ENCODE results near the gene ABCB6. TPM values are rescaled to one million over a fixed set of nuclear protein-coding genes. Genes with fewer than 3 reads are reported as not detected.

Gene ABCB6
- 10 to 100 TPM in 3 of 4 donors, 1 to 10 TPM in 1; 8.2 to 31.6 (median 24.7) TPM for total RNA-seq

DNA sequence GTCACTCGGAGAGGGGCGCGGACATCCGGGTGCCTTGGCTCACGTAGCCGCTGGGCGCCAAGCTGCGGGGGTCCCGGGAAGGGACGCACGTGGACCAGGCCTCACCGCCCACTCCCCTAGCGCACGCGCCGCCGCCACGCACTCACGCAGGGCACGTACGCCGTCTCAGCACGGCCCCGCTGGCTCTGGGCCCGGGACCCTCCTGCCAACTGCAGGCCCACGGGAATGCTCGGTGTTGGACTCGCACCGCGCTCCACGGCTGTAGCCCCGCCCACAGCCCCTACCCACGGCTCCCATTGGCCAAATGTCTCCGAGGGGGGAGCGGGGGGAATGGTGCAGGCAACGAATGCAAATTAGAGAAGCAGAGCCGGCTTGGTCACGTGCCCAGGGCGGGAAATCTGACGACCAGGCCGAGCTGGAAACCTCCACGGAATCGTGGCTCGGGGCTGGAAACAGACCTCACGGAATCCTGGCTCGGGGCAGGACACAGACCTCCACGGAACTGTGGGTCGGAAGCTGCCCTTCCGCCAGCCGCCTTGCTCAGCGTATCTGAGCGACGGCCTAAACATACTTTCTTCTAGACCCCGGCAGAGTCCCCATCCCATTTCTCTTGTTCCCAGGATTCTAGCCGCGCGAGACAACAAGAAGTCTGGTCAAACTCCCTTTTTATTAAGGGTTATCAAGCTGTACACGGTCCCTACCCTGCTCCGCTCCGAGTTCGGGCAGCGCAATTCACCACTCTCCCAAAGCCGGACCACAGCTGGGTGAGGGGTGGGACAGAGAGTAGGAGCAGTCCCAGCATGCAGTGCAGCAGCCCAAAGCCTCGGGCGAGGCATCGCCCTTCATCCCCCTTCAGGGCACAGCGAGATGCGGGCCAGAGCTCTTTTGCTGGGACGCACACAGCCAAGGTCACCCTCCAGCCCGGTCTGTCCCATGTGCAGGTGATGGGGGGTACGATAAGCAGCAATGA, at the start of gene ABCB6:
ABCB6 (minus strand) TSS at position 227 of the 970 bp plus-strand sequence. CDS start 285 bp downstream, outside the sequence.
- TF ChIP-seq, protein P1, sequence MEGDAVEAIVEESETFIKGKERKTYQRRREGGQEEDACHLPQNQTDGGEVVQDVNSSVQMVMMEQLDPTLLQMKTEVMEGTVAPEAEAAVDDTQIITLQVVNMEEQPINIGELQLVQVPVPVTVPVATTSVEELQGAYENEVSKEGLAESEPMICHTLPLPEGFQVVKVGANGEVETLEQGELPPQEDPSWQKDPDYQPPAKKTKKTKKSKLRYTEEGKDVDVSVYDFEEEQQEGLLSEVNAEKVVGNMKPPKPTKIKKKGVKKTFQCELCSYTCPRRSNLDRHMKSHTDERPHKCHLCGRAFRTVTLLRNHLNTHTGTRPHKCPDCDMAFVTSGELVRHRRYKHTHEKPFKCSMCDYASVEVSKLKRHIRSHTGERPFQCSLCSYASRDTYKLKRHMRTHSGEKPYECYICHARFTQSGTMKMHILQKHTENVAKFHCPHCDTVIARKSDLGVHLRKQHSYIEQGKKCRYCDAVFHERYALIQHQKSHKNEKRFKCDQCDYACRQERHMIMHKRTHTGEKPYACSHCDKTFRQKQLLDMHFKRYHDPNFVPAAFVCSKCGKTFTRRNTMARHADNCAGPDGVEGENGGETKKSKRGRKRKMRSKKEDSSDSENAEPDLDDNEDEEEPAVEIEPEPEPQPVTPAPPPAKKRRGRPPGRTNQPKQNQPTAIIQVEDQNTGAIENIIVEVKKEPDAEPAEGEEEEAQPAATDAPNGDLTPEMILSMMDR (IDR thresholded peaks at IDR 0.05; ENCODE audit: low read depth), result no peak

DNA sequence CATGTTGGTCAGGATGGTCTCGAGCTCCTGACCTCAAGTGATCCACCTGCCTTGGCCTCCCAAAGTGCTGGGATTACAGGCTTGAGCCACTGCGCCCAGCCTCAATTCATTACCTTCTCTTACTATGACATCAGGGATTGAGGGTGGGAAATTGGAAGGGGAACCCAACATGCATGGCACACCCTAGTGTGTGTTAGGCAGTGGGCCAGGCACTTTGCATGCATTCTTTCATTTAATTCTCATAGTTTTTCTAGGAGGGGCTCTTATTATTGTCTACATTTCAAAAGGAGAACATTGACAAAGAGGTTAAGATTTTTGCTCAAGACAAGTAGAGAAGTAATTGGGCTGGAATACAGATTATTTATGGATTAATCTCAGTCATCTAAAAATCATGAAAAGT, 49.5 kb upstream of the ABCB6 start:
- TF ChIP-seq, protein P1 (IDR thresholded peaks at IDR 0.05; ENCODE audit: low read depth), result no peak

DNA sequence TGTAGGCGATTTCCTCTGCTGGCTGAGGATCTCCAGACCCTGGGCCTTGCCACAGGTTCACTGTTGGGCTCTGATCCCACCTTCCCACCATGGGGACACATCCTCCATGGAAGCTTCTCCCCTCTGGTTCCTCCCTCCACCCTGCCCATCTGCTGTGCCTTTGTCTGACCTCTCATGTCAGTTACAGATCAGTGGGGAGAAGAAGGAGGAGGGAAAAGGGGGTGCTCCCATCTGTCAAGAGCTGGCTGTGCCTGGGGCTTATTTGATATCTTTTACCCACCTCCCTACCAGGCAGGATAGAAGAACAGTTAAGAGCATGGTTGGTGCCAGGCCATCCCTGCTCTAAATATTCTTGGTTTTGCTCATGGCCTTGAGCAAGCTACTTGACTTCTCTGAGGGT, 48.1 kb upstream of the ABCB6 start:
- TF ChIP-seq, protein P1 (IDR thresholded peaks at IDR 0.05; ENCODE audit: low read depth), result no peak

DNA sequence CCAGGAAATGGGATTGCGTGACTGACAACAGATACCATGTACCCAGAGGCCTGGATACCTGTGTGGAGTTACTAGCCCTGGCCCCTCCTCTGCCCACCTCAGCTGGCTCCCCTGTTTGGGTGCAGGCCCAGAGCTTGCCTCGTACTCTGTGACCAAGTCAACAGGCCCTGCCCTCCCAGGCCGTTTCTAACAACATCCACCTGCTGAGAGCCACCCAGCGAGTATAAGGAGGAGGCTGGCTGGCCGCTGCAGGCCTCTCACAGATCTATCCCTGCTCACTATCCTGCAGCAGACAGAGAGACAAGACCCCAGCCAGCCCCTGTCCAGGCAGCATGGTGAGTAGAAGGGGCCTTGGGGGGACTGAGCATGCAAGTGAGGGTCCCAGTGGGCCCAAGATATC, 47.5 kb upstream of the ABCB6 start:
- TF ChIP-seq, protein P1 (IDR thresholded peaks at IDR 0.05; ENCODE audit: low read depth), result no peak

DNA sequence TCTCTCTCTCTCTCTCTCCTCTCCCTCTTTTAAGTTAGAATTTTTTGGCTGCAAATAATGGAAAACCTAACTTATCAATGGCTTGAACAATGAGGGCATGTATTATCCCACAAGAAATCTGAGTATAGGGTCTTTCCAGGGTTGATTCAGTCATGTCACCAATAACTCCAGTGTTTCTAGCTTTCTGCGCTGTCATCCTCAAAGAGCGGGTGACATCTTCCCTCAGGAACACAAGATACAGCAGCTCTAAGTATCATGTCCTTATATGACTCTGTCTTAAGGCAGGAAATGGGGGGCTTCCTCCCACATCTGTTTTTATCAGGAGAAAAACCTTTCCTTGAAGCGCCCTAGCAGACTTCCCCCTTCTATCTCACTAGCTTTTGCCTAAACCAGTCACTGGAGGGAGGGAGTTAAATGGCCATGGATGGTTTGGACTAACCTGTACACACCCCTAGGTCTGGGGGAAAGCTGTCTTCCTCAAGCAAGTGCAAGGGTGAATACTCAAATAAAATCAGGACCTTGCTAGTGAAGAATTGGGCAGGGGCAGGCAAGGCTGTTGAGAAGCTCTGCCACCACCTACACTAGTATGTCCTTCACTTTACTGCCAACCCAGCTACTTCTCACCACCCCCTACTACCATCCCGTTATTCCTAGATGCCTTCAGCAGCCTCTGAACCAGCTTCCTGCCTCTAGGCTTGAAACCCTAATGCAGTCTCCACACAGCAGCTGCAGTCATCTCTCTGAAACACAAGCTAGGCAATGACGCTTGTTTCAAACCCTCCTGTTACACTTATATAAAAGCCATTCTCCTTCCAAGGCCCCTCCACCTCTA, 42.5 kb upstream of the ABCB6 start:
- TF ChIP-seq, protein P1 (IDR thresholded peaks at IDR 0.05; ENCODE audit: low read depth), result no peak

DNA sequence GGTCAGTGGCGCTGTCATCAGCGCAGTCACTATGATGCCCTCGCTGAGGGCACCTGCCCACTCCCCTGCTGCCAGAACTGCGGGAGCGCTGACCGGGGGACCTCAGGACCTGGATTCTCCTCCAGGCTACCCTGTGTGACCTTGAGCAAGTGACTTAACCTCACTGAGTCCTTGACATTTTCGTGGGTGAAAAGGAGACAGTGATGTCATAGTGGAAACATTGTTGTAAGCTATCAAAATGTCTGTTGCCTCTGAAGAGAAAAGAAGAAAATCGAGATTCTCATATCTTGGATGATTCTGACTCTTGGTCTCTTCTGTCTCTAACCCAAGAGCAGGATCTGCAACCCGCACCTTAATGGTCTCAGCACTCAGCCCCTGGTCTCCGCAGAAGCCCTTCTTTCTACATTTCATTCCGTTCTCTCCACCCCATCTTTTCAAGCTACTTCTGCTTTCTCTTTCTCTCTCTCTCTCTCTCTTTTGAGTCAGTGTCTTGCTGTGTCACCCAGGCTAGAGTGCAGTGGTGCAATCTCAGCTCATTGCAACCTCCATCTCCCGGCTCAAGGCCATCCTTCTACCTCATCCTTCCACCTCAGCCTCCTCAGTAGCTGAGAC, 35.9 kb upstream of the ABCB6 start:
- TF ChIP-seq, protein P1 (IDR thresholded peaks at IDR 0.05; ENCODE audit: low read depth), result no peak

All from subcutaneous adipose tissue (tissue), 4 donors.